Hepatocyte (in vitro differentiated cells): ENCODE results near the gene LRRC43. TPM values are rescaled to one million over a fixed set of nuclear protein-coding genes. Genes with fewer than 3 reads are reported as not detected.

Source experiments
- DNase-seq: peaks from one replicate; pipeline ENCODE4 v3.0.0-alpha.2; 2016; ENCODE audit warnings: low spot score
- H2AFZ ChIP-seq: fragments of 200-600 bp; sonication (generic); 2 replicates; pipeline ENCODE4 v1.6.0; 2016; ENCODE audit warnings: antibody characterized with exemption, mild to moderate bottlenecking
- H3K27ac ChIP-seq: fragments of 200-600 bp; sonication (generic); 2 replicates; pipeline ENCODE4 v1.5.1; 2016; ENCODE audit warnings: mild to moderate bottlenecking
- H3K27me3 ChIP-seq: fragments of 200-600 bp; sonication (generic); 2 replicates; pipeline ENCODE4 v1.6.1; 2016
- H3K36me3 ChIP-seq: fragments of 200-600 bp; sonication (generic); replicated peaks from 2 replicates; pipeline ENCODE4 v1.5.1; 2016; ENCODE audit warnings: low read depth; ENCODE audit not compliant: insufficient read depth
- H3K4me1 ChIP-seq: fragments of 200-600 bp; sonication (generic); 2 replicates; pipeline ENCODE4 v1.5.1; 2016; ENCODE audit warnings: mild to moderate bottlenecking, moderate library complexity; ENCODE audit not compliant: insufficient read depth
- H3K4me2 ChIP-seq: fragments of 200-600 bp; sonication (generic); 2 replicates; pipeline ENCODE4 v1.6.0; 2016
- H3K4me3 ChIP-seq: fragments of 200-600 bp; sonication (generic); 2 replicates; pipeline ENCODE4 v1.5.1; 2016; ENCODE audit warnings: mild to moderate bottlenecking
- H3K79me2 ChIP-seq: fragments of 200-600 bp; sonication (generic); 2 replicates; pipeline ENCODE4 v1.6.0; 2017; ENCODE audit warnings: mild to moderate bottlenecking
- H3K9me2 ChIP-seq: fragments of 200-600 bp; sonication (generic); replicated peaks from 2 replicates; pipeline ENCODE4 v1.6.0; 2017; ENCODE audit warnings: mild to moderate bottlenecking; ENCODE audit not compliant: insufficient read depth
- H3K9me3 ChIP-seq: fragments of 200-600 bp; sonication (generic); 2 replicates; pipeline ENCODE4 v1.5.1; 2016; ENCODE audit warnings: low read depth, mild to moderate bottlenecking
- H4K20me1 ChIP-seq: fragments of 200-600 bp; sonication (generic); 2 replicates; pipeline ENCODE4 v1.6.0; 2016; ENCODE audit warnings: mild to moderate bottlenecking; ENCODE audit not compliant: insufficient read depth, poor library complexity, severe bottlenecking
- CTCF ChIP-seq: fragments of 200-600 bp; sonication (generic); IDR thresholded peaks from 2 replicates; pipeline ENCODE4 v1.5.1; 2016; ENCODE audit warnings: antibody characterized with exemption, mild to moderate bottlenecking; ENCODE audit not compliant: poor library complexity
- EZH2 ChIP-seq: fragments of 200-600 bp; sonication (generic); IDR thresholded peaks from 2 replicates; pipeline ENCODE4 v1.6.1; 2016; ENCODE audit warnings: antibody characterized with exemption, mild to moderate bottlenecking, borderline replicate concordance
- EZH2phosphoT487 ChIP-seq: fragments of 200-600 bp; sonication (generic); IDR thresholded peaks from one replicate; pipeline ENCODE4 v1.6.1; 2018; ENCODE audit warnings: antibody characterized with exemption, mild to moderate bottlenecking, low read depth, moderate library complexity; ENCODE audit not compliant: unreplicated experiment, severe bottlenecking
- WGBS: methylation state at CpG from one replicate; pipeline ENCODE4 v1.1.6; 2016; ENCODE audit warnings: low lambda C conversion rate; ENCODE audit errors: missing lambda C conversion rate; 5-methylcytosine and 5-hydroxymethylcytosine counted together
- polyA plus RNA-seq: library from polyadenylated mRNA; unstranded; fragments of >200 nt; fragmentation: Nextera tagmentation; extraction: Ambion mirVana; gene quantifications from 2 replicates; pipeline ENCODE4 v1.2.1, GENCODE V29; 2016
- total RNA-seq: library from RNA; depleted of rRNA; stranded (reverse); fragments of >200 nt; gene quantifications from 2 replicates; pipeline ENCODE4 v1.2.3, GENCODE V29; 2014

Gene LRRC43
- total and polyA plus RNA-seq, 2 experiments from 2014 or later, result 1.7 TPM

GRCh38 chr12:122216445-122216844 is 33.5 kb downstream of the LRRC43 start:
- DNase-seq, result no peak
- TF ChIP-seq EZH2 (no peak), EZH2phosphoT487 (no peak), CTCF (no peak)
- no peaks in the 10 kb centered on the region for H3K27me3 ChIP-seq
- no peak overlapping the region for H3K4me2 ChIP-seq
- peaks cover 9% of the 10 kb centered on the region for H4K20me1 ChIP-seq
- peaks cover 31% of the 10 kb centered on the region for H3K79me2 ChIP-seq
- no peaks in the 10 kb centered on the region for H3K4me1 ChIP-seq
- no peak overlapping the region for H3K27ac ChIP-seq
- H2AFZ ChIP-seq, result no peak overlapping the region
- no peak overlapping the region for H3K4me3 ChIP-seq
- no peaks in the 10 kb centered on the region for H3K36me3 ChIP-seq
- no peaks in the 10 kb centered on the region for H3K9me3 ChIP-seq
- 96% methylated on average over 1 of the region's 1 CpG for WGBS
- H3K9me2 ChIP-seq, result no peaks in the 10 kb centered on the region

- Histone ChIP-seq H3K27ac (peak within 1 kb of the TSS; percentile 97), H3K36me3 (no peaks in the 10 kb centered on the region), H3K79me2 (peaks cover 43% of the 10 kb centered on the region), H4K20me1 (peaks cover 9% of the 10 kb centered on the region), H3K4me3 (peak within 1 kb of the TSS; percentile 34), H3K9me2 (no peaks in the 10 kb centered on the region), H3K27me3 (no peaks in the 10 kb centered on the region), H3K9me3 (no peaks in the 10 kb centered on the region), H3K4me2 (peak within 1 kb of the TSS; percentile 90), H2AFZ (peak within 1 kb of the TSS; percentile 59), H3K4me1 (peaks cover 12% of the 10 kb centered on the region)
- WGBS, result under 1% methylated on average over 51 of the region's 74 CpGs
- DNase-seq, result peak; percentile 100
- TF ChIP-seq EZH2, result no peak
- no peak for TF ChIP-seq CTCF
- TF ChIP-seq EZH2phosphoT487, result no peak
These were observed 42.9 kb downstream of the LRRC43 start, which contains the start of gene DIABLO for GRCh38 chr12:122225683-122226365. Gene DIABLO, minus strand, starts transcription at chr12:122226052. Its CDS starts 38 bp downstream, at chr12:122226014.

- no peak overlapping the region for H2AFZ ChIP-seq
- H3K9me3 ChIP-seq, result no peaks in the 10 kb centered on the region
- peaks cover 36% of the 10 kb centered on the region for H3K79me2 ChIP-seq
- no peaks in the 10 kb centered on the region for H3K27me3 ChIP-seq
- no peak overlapping the region for H3K4me3 ChIP-seq
- peak overlapping the region; percentile 74 for H3K4me2 ChIP-seq
- TF ChIP-seq EZH2 (no peak), EZH2phosphoT487 (no peak), CTCF (no peak)
- no peak for DNase-seq
- H3K27ac ChIP-seq, result no peak overlapping the region
- no peaks in the 10 kb centered on the region for H3K36me3 ChIP-seq
- WGBS, result 44% methylated on average over 26 of the region's 55 CpGs
- peaks cover 12% of the 10 kb centered on the region for H3K4me1 ChIP-seq
- H3K9me2 ChIP-seq, result no peaks in the 10 kb centered on the region
- peaks cover 9% of the 10 kb centered on the region for H4K20me1 ChIP-seq
These were observed 43.6 kb downstream of the LRRC43 start for GRCh38 chr12:122226366-122227125.
